HepG2 (cell line): ENCODE results near the gene SLC38A2. TPM values are rescaled to one million over a fixed set of nuclear protein-coding genes. Genes with fewer than 3 reads are reported as not detected.

Source experiments
- ATAD3A ChIP-seq: sonication (generic); formaldehyde crosslinking; IDR thresholded peaks from 2 replicates; pipeline ENCODE4 v1.4.0; 2020; ENCODE audit warnings: missing genetic modification reagents
- HDAC2 ChIP-seq: sonication (generic); formaldehyde crosslinking; IDR thresholded peaks from 2 replicates; pipeline ENCODE4 v1.4.0; 2020; ENCODE audit warnings: missing genetic modification reagents
- HES4 ChIP-seq: sonication (generic); formaldehyde crosslinking; IDR thresholded peaks from 2 replicates; pipeline ENCODE4 v1.9.0; 2021; ENCODE audit warnings: mild to moderate bottlenecking, missing genetic modification reagents, borderline replicate concordance
- HNRNPK ChIP-seq: fragments of 200-400 bp; formaldehyde crosslinking; IDR thresholded peaks from 2 replicates; pipeline ENCODE4 v1.6.1; 2018; ENCODE audit warnings: low read length, low read depth, moderate library complexity, mild to moderate bottlenecking; ENCODE audit not compliant: poor library complexity, severe bottlenecking
- PCBP2 ChIP-seq: fragments of 200-400 bp; formaldehyde crosslinking; optimal IDR thresholded peaks from 2 replicates; pipeline ENCODE3; 2018; ENCODE audit warnings: low read length, low read depth; ENCODE audit not compliant: poor library complexity, severe bottlenecking
- POLR2AphosphoS2 ChIP-seq: IDR thresholded peaks from 2 replicates; pipeline ENCODE4 v1.6.1; 2011; ENCODE audit warnings: low read depth, low read length, improper control_type of control experiment
- STAG1 ChIP-seq: sonication (generic); formaldehyde crosslinking; IDR thresholded peaks from 2 replicates; pipeline ENCODE4 v1.4.0; 2020; ENCODE audit warnings: missing genetic modification reagents
- STAT5B ChIP-seq: sonication (generic); formaldehyde crosslinking; IDR thresholded peaks from 2 replicates; pipeline ENCODE4 v1.4.0; 2020; ENCODE audit warnings: missing genetic modification reagents
- TBX3 ChIP-seq: fragments of 450-650 bp; IDR thresholded peaks from 2 replicates; pipeline ENCODE4 v1.6.1; 2017; ENCODE audit warnings: antibody characterized with exemption, mild to moderate bottlenecking, inconsistent platforms, borderline replicate concordance
- XRCC5 ChIP-seq: fragments of 200-400 bp; formaldehyde crosslinking; optimal IDR thresholded peaks from 2 replicates; pipeline ENCODE3; 2017; ENCODE audit warnings: mild to moderate bottlenecking, low read length
- ZFP36 ChIP-seq: fragments of 150-350 bp; IDR thresholded peaks from 2 replicates; pipeline ENCODE4 v1.6.1; 2018; ENCODE audit warnings: borderline replicate concordance, low read length, low read depth; ENCODE audit not compliant: partially characterized antibody
- ZIK1 ChIP-seq: sonication (generic); formaldehyde crosslinking; IDR thresholded peaks from 2 replicates; pipeline ENCODE4 v1.5.0; 2020; ENCODE audit warnings: mild to moderate bottlenecking, low read depth, missing genetic modification reagents, borderline replicate concordance
- ZNF10 ChIP-seq: sonication (generic); formaldehyde crosslinking; IDR thresholded peaks from 2 replicates; pipeline ENCODE4 v1.4.0; 2020; ENCODE audit warnings: mild to moderate bottlenecking, low read depth, missing genetic modification reagents, borderline replicate concordance
- ZNF326 ChIP-seq: sonication (generic); formaldehyde crosslinking; IDR thresholded peaks from 2 replicates; pipeline ENCODE4 v1.4.0; 2020; ENCODE audit warnings: missing genetic modification reagents, borderline replicate concordance
- ZNF512B ChIP-seq: sonication (generic); formaldehyde crosslinking; IDR thresholded peaks from 2 replicates; pipeline ENCODE4 v1.5.1; 2020; ENCODE audit warnings: missing genetic modification reagents, mild to moderate bottlenecking, borderline replicate concordance
- ZNF556 ChIP-seq: sonication (generic); formaldehyde crosslinking; IDR thresholded peaks from 2 replicates; pipeline ENCODE4 v1.4.0; 2020; ENCODE audit warnings: mild to moderate bottlenecking, missing genetic modification reagents, borderline replicate concordance
- ZNF605 ChIP-seq: sonication (generic); formaldehyde crosslinking; IDR thresholded peaks from 2 replicates; pipeline ENCODE4 v1.8.0; 2022; ENCODE audit warnings: mild to moderate bottlenecking, missing genetic modification reagents
- ZNF75D ChIP-seq: sonication (generic); formaldehyde crosslinking; IDR thresholded peaks from 2 replicates; pipeline ENCODE4 v1.8.1; 2023; ENCODE audit warnings: missing genetic modification reagents, mild to moderate bottlenecking, borderline replicate concordance
- ZNF775 ChIP-seq: sonication (generic); formaldehyde crosslinking; IDR thresholded peaks from 2 replicates; pipeline ENCODE4 v1.4.0; 2020; ENCODE audit warnings: missing genetic modification reagents, mild to moderate bottlenecking, moderate library complexity, borderline replicate concordance
- ZNF777 ChIP-seq: sonication (generic); formaldehyde crosslinking; IDR thresholded peaks from 2 replicates; pipeline ENCODE4 v1.4.0; 2020; ENCODE audit warnings: missing genetic modification reagents
- polyA plus RNA-seq, 8 experiments: library from polyadenylated mRNA; depleted of rRNA in 3 of 8; stranded (reverse) in 7 of 8; unstranded in 1 of 8; fragments of >200 nt; fragmentation: Illumina TruSeq in 4 of 8; extraction: Trizol in 4 of 8; gene quantifications; 2 replicates each; pipeline versions ENCODE4 v1.2.1 to v1.2.3, GENCODE V29; 2011 to 2016; ENCODE audit warnings: low read depth in 4 of 8, missing spikeins in 1 of 8, mixed read lengths in 1 of 8; ENCODE audit not compliant: insufficient read depth in 1 of 8
- total RNA-seq, 5 experiments: library from RNA; depleted of rRNA; stranded (reverse); fragments of >200 nt; fragmentation: Illumina TruSeq; extraction: Trizol; gene quantifications; 2 replicates each; pipeline ENCODE4 v1.2.3, GENCODE V29; 2016; ENCODE audit warnings: low read depth in 1 of 5
- TF ChIP-seq, protein P1 (sequence below): sonication (generic); formaldehyde crosslinking; IDR thresholded peaks from 2 replicates; pipeline ENCODE4 v1.4.0; 2020; ENCODE audit warnings: missing genetic modification reagents
- TF ChIP-seq, protein P2 (sequence below): sonication (generic); formaldehyde crosslinking; IDR thresholded peaks from 2 replicates; pipeline ENCODE4 v1.5.1; 2020; ENCODE audit warnings: mild to moderate bottlenecking, missing genetic modification reagents, moderate library complexity

SLC38A2 gene
- total and polyA plus RNA-seq, 2 of the 13 experiments (the other 11 are each of a cell fraction or from before 2014, with no cell fraction given) = 368 to 880 TPM

GRCh38 chr12:46368138-46368537 is 4.4 kb downstream of the SLC38A2 start (continued):
- TF ChIP-seq TBX3 (no peak), ZFP36 (no peak), PCBP2 (no peak), ZNF556 (no peak), HNRNPK (no peak), ATAD3A (CRISPR knock-in tag) (no peak), XRCC5 (no peak), ZNF512B (CRISPR knock-in tag) (no peak), ZIK1 (CRISPR knock-in tag) (no peak), POLR2AphosphoS2 (peak; percentile 89), ZNF326 (no peak), STAG1 (CRISPR knock-in tag) (no peak), HDAC2 (CRISPR knock-in tag) (no peak), ZNF777 (CRISPR knock-in tag) (no peak), HES4 (CRISPR knock-in tag) (no peak), ZNF75D (CRISPR knock-in tag) (no peak), STAT5B (CRISPR knock-in tag) (no peak), ZNF605 (no peak), ZNF775 (CRISPR knock-in tag) (no peak), ZNF10 (CRISPR knock-in tag) (no peak)
- TF ChIP-seq, protein P1, sequence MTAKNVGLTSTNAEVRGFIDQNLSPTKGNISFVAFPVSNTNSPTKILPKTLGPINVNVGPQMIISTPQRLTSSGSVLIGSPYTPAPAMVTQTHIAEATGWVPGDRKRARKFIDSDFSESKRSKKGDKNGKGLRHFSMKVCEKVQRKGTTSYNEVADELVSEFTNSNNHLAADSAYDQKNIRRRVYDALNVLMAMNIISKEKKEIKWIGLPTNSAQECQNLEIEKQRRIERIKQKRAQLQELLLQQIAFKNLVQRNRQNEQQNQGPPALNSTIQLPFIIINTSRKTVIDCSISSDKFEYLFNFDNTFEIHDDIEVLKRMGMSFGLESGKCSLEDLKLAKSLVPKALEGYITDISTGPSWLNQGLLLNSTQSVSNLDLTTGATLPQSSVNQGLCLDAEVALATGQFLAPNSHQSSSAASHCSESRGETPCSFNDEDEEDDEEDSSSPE (CRISPR knock-in tag) = no peak
- TF ChIP-seq, protein P2, sequence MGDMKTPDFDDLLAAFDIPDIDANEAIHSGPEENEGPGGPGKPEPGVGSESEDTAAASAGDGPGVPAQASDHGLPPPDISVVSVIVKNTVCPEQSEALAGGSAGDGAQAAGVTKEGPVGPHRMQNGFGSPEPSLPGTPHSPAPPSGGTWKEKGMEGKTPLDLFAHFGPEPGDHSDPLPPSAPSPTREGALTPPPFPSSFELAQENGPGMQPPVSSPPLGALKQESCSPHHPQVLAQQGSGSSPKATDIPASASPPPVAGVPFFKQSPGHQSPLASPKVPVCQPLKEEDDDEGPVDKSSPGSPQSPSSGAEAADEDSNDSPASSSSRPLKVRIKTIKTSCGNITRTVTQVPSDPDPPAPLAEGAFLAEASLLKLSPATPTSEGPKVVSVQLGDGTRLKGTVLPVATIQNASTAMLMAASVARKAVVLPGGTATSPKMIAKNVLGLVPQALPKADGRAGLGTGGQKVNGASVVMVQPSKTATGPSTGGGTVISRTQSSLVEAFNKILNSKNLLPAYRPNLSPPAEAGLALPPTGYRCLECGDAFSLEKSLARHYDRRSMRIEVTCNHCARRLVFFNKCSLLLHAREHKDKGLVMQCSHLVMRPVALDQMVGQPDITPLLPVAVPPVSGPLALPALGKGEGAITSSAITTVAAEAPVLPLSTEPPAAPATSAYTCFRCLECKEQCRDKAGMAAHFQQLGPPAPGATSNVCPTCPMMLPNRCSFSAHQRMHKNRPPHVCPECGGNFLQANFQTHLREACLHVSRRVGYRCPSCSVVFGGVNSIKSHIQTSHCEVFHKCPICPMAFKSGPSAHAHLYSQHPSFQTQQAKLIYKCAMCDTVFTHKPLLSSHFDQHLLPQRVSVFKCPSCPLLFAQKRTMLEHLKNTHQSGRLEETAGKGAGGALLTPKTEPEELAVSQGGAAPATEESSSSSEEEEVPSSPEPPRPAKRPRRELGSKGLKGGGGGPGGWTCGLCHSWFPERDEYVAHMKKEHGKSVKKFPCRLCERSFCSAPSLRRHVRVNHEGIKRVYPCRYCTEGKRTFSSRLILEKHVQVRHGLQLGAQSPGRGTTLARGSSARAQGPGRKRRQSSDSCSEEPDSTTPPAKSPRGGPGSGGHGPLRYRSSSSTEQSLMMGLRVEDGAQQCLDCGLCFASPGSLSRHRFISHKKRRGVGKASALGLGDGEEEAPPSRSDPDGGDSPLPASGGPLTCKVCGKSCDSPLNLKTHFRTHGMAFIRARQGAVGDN (CRISPR knock-in tag) = no peak
